Activated CD4-positive, alpha-beta T cell treated with anti-CD3 and anti-CD28 coated beads, Interleukin-2, Interleukin-6, amounts not matched to agents 100 ng/mL and 50 ng/mL, durations not matched to agents 16 hours and 8 hours (primary cell): ENCODE results near the gene LCTL.
"Not testable (repeated sequence)": the region's sequence is repeated elsewhere in the genome, so short reads cannot be mapped to it uniquely, and the experiment has no call there.

Source experiments
- DNase-seq: peaks from one replicate; pipeline ENCODE4 v3.0.0-alpha.2; 2020

The LCTL gene

GRCh38 chr15:66591322-66591862 lies 25.6 kb upstream of the LCTL start:
- no peak for DNase-seq

GRCh38 chr15:66590435-66590834 lies 24.6 kb upstream of the LCTL start:
- no peak for DNase-seq

- not testable (repeated sequence) for DNase-seq
Observed at GRCh38 chr15:66589429-66589828, 23.6 kb upstream of the LCTL start.

- no peak for DNase-seq
Observed at GRCh38 chr15:66588971-66589370, 23.2 kb upstream of the LCTL start.

- DNase-seq = no peak
Observed at GRCh38 chr15:66588537-66588936, 22.7 kb upstream of the LCTL start.

- DNase-seq = no peak
Observed at GRCh38 chr15:66587749-66588148, 22.0 kb upstream of the LCTL start.

- no peak for DNase-seq
Observed at GRCh38 chr15:66587020-66587419, 21.2 kb upstream of the LCTL start.

GRCh38 chr15:66586155-66586976 lies 20.6 kb upstream of the LCTL start:
- DNase-seq = no peak

- no peak for DNase-seq
Observed at GRCh38 chr15:66581972-66582537, 16.3 kb upstream of the LCTL start.

- no peak for DNase-seq
Observed at GRCh38 chr15:66580643-66581042, 14.8 kb upstream of the LCTL start.

- peak; percentile 36 for DNase-seq
Observed at GRCh38 chr15:66578286-66578875, 12.6 kb upstream of the LCTL start.

GRCh38 chr15:66574596-66574950 lies 8.8 kb upstream of the LCTL start:
- DNase-seq = no peak

- no peak for DNase-seq
Observed at GRCh38 chr15:66573719-66574595, 8.2 kb upstream of the LCTL start.

- no peak for DNase-seq
Observed at GRCh38 chr15:66573348-66573718, 7.5 kb upstream of the LCTL start.

- no peak for DNase-seq
Observed at GRCh38 chr15:66572146-66572545, 6.3 kb upstream of the LCTL start.

GRCh38 chr15:66570842-66571478 lies 5.2 kb upstream of the LCTL start:
- no peak for DNase-seq

- no peak for DNase-seq
Observed at GRCh38 chr15:66570327-66570726, 4.5 kb upstream of the LCTL start.

GRCh38 chr15:66569461-66570137 lies 3.8 kb upstream of the LCTL start:
- DNase-seq = no peak

GRCh38 chr15:66567897-66568296 lies 2.1 kb upstream of the LCTL start:
- DNase-seq = no peak

- peak; percentile 78 for DNase-seq
Observed at GRCh38 chr15:66566963-66567531, 1.2 kb upstream of the LCTL start.

GRCh38 chr15:66565141-66565641 lies 607 bp downstream of the LCTL start:
- DNase-seq = no peak
